Hepatocyte (in vitro differentiated cells): ENCODE measurements around the gene FAM81A.

Experiments
- EZH2phosphoT487 ChIP-seq: fragments of 200-600 bp; sonication (generic); IDR thresholded peaks from one replicate; pipeline ENCODE4 v1.6.1; 2018; ENCODE audit warnings: antibody characterized with exemption, mild to moderate bottlenecking, low read depth, moderate library complexity; ENCODE audit not compliant: unreplicated experiment, severe bottlenecking
- TF ChIP-seq, protein P1 (sequence below): fragments of 200-600 bp; sonication (generic); IDR thresholded peaks from 2 replicates; pipeline ENCODE4 v1.5.1; 2016; ENCODE audit warnings: antibody characterized with exemption, mild to moderate bottlenecking; ENCODE audit not compliant: poor library complexity

DNA sequence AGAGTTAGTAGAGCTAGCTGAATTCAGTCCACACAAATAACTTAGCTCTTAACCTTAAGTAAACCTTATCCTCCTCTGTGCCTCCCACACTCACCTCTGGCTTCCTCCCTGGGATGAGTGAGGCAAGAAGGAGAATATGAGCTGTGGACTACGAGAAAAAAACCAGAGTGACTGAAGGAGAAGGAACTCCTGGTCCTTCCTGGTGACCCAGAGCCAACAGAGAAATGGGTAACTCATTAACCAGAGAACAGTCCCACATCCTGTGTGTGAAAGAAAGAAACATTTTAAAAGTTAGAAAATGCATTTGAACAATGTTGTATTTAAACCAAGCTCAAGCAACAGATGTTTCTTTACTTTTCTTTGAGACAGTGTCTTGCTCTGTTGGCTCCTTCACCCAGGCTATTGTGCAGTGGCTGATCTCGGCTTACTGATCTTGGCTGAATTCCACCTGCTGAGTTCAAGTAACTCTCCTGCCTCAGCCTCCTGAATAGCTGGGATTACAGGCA is 27.5 kb upstream of the FAM81A start:
- TF ChIP-seq, protein P1, sequence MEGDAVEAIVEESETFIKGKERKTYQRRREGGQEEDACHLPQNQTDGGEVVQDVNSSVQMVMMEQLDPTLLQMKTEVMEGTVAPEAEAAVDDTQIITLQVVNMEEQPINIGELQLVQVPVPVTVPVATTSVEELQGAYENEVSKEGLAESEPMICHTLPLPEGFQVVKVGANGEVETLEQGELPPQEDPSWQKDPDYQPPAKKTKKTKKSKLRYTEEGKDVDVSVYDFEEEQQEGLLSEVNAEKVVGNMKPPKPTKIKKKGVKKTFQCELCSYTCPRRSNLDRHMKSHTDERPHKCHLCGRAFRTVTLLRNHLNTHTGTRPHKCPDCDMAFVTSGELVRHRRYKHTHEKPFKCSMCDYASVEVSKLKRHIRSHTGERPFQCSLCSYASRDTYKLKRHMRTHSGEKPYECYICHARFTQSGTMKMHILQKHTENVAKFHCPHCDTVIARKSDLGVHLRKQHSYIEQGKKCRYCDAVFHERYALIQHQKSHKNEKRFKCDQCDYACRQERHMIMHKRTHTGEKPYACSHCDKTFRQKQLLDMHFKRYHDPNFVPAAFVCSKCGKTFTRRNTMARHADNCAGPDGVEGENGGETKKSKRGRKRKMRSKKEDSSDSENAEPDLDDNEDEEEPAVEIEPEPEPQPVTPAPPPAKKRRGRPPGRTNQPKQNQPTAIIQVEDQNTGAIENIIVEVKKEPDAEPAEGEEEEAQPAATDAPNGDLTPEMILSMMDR = no peak
- TF ChIP-seq EZH2phosphoT487 = no peak
